ENCODE results near the gene GINM1. TPM values are rescaled to one million over a fixed set of nuclear protein-coding genes. Genes with fewer than 3 reads are reported as not detected.

Gene GINM1
- total and polyA plus RNA-seq, 9 of the 15 experiments (the other 6 are each of a cell fraction or from before 2014, with no cell fraction given), result 5.0 to 19.3 (median 14.2) TPM

GRCh38 chr6:149565527-149566409 is at the start of gene GINM1 (continued):
- TF ChIP-seq, protein P1, sequence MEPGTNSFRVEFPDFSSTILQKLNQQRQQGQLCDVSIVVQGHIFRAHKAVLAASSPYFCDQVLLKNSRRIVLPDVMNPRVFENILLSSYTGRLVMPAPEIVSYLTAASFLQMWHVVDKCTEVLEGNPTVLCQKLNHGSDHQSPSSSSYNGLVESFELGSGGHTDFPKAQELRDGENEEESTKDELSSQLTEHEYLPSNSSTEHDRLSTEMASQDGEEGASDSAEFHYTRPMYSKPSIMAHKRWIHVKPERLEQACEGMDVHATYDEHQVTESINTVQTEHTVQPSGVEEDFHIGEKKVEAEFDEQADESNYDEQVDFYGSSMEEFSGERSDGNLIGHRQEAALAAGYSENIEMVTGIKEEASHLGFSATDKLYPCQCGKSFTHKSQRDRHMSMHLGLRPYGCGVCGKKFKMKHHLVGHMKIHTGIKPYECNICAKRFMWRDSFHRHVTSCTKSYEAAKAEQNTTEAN (CRISPR knock-in tag; IDR thresholded peaks at IDR 0.05), result no peak
- TF ChIP-seq ZNF23 (CRISPR knock-in tag; IDR thresholded peaks at IDR 0.05), result 0 out of 2 replicates have a peak, but pooled peaks have one; percentile 41
- TF ChIP-seq RFX5 (IDR thresholded peaks at IDR 0.05; ENCODE audit: low read depth, low read length), result no peak
- peak; percentile 78; the same call in 1 of the 2 replicates for TF ChIP-seq CC2D1A (IDR thresholded peaks at IDR 0.05)
- TF ChIP-seq, protein P2, sequence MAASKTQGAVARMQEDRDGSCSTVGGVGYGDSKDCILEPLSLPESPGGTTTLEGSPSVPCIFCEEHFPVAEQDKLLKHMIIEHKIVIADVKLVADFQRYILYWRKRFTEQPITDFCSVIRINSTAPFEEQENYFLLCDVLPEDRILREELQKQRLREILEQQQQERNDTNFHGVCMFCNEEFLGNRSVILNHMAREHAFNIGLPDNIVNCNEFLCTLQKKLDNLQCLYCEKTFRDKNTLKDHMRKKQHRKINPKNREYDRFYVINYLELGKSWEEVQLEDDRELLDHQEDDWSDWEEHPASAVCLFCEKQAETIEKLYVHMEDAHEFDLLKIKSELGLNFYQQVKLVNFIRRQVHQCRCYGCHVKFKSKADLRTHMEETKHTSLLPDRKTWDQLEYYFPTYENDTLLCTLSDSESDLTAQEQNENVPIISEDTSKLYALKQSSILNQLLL (CRISPR knock-in tag; IDR thresholded peaks at IDR 0.05; ENCODE audit: borderline replicate concordance), result no peak
- TF ChIP-seq, protein P3, sequence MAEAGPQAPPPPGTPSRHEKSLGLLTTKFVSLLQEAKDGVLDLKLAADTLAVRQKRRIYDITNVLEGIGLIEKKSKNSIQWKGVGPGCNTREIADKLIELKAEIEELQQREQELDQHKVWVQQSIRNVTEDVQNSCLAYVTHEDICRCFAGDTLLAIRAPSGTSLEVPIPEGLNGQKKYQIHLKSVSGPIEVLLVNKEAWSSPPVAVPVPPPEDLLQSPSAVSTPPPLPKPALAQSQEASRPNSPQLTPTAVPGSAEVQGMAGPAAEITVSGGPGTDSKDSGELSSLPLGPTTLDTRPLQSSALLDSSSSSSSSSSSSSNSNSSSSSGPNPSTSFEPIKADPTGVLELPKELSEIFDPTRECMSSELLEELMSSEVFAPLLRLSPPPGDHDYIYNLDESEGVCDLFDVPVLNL (CRISPR knock-in tag; IDR thresholded peaks at IDR 0.05; ENCODE audit: low read depth), result no peak
- TF ChIP-seq PML (IDR thresholded peaks at IDR 0.05; ENCODE audit: low read length), result no peak
- TF ChIP-seq RBM39 (optimal IDR thresholded peaks at IDR 0.05; ENCODE audit: low read depth, low read length), result no peak
- 0 out of 2 replicates have a peak, but pooled peaks have one; percentile 34 for TF ChIP-seq HMG20A (CRISPR knock-in tag; conservative IDR thresholded peaks at IDR 0.05)
- no peak for TF ChIP-seq ZNF143 (CRISPR knock-in tag; IDR thresholded peaks at IDR 0.05)
- TF ChIP-seq SRF (CRISPR knock-in tag; IDR thresholded peaks at IDR 0.05), result peak in 1 of 2 experiments; percentile 54; a peak in 1 of 4 replicates
- TF ChIP-seq MIER1 (IDR thresholded peaks at IDR 0.05; ENCODE audit: low read depth), result 0 out of 2 replicates have a peak, but pooled peaks have one; percentile 23
- TF ChIP-seq, protein P4, sequence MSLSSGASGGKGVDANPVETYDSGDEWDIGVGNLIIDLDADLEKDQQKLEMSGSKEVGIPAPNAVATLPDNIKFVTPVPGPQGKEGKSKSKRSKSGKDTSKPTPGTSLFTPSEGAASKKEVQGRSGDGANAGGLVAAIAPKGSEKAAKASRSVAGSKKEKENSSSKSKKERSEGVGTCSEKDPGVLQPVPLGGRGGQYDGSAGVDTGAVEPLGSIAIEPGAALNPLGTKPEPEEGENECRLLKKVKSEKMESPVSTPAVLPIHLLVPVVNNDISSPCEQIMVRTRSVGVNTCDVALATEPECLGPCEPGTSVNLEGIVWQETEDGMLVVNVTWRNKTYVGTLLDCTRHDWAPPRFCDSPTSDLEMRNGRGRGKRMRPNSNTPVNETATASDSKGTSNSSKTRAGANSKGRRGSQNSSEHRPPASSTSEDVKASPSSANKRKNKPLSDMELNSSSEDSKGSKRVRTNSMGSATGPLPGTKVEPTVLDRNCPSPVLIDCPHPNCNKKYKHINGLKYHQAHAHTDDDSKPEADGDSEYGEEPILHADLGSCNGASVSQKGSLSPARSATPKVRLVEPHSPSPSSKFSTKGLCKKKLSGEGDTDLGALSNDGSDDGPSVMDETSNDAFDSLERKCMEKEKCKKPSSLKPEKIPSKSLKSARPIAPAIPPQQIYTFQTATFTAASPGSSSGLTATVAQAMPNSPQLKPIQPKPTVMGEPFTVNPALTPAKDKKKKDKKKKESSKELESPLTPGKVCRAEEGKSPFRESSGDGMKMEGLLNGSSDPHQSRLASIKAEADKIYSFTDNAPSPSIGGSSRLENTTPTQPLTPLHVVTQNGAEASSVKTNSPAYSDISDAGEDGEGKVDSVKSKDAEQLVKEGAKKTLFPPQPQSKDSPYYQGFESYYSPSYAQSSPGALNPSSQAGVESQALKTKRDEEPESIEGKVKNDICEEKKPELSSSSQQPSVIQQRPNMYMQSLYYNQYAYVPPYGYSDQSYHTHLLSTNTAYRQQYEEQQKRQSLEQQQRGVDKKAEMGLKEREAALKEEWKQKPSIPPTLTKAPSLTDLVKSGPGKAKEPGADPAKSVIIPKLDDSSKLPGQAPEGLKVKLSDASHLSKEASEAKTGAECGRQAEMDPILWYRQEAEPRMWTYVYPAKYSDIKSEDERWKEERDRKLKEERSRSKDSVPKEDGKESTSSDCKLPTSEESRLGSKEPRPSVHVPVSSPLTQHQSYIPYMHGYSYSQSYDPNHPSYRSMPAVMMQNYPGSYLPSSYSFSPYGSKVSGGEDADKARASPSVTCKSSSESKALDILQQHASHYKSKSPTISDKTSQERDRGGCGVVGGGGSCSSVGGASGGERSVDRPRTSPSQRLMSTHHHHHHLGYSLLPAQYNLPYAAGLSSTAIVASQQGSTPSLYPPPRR (CRISPR knock-in tag; IDR thresholded peaks at IDR 0.05; ENCODE audit: borderline replicate concordance), result no peak
- TF ChIP-seq ZC3H4 (CRISPR knock-in tag; IDR thresholded peaks at IDR 0.05; ENCODE audit: borderline replicate concordance), result no peak
- TF ChIP-seq, protein P5, sequence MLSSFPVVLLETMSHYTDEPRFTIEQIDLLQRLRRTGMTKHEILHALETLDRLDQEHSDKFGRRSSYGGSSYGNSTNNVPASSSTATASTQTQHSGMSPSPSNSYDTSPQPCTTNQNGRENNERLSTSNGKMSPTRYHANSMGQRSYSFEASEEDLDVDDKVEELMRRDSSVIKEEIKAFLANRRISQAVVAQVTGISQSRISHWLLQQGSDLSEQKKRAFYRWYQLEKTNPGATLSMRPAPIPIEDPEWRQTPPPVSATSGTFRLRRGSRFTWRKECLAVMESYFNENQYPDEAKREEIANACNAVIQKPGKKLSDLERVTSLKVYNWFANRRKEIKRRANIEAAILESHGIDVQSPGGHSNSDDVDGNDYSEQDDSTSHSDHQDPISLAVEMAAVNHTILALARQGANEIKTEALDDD (IDR thresholded peaks at IDR 0.05), result no peak
- peak; percentile 23; the same call in 1 of the 2 replicates for TF ChIP-seq ZNF212 (CRISPR knock-in tag; IDR thresholded peaks at IDR 0.05)

Measured in K562 (cell line).